HG03103 (cell line): Measurements from ENCODE around the gene CACNA2D3.
"Not testable (repeated sequence)": the region's sequence is repeated elsewhere in the genome, so short reads cannot be mapped to it uniquely, and the experiment has no call there.

Experiments used
- ATAC-seq: cut with Tn5 transposase; IDR thresholded peaks from one replicate; pipeline ENCODE4 v1.9.1; 2021; ENCODE audit warnings: low read depth; ENCODE audit not compliant: unreplicated experiment

CACNA2D3 gene

GRCh38 chr3:54433846-54434245 lies 311.5 kb downstream of the CACNA2D3 start:
- no peak for ATAC-seq

- ATAC-seq, result no peak
Measured at GRCh38 chr3:54434756-54435155, 312.4 kb downstream of the CACNA2D3 start.

GRCh38 chr3:54437271-54437670 lies 314.9 kb downstream of the CACNA2D3 start:
- ATAC-seq, result no peak

GRCh38 chr3:54443561-54444161 lies 321.3 kb downstream of the CACNA2D3 start:
- ATAC-seq, result no peak

- ATAC-seq, result no peak
Measured at GRCh38 chr3:54445630-54446029, 323.3 kb downstream of the CACNA2D3 start.

GRCh38 chr3:54447427-54447826 lies 325.1 kb downstream of the CACNA2D3 start:
- ATAC-seq, result no peak

GRCh38 chr3:54454806-54455205 lies 332.5 kb downstream of the CACNA2D3 start:
- no peak for ATAC-seq

- no peak for ATAC-seq
Measured at GRCh38 chr3:54458357-54458756, 336.0 kb downstream of the CACNA2D3 start.

- ATAC-seq, result not testable (repeated sequence)
Measured at GRCh38 chr3:54464554-54464953, 342.2 kb downstream of the CACNA2D3 start.

GRCh38 chr3:54476891-54477290 lies 354.5 kb downstream of the CACNA2D3 start:
- ATAC-seq, result no peak

- no peak for ATAC-seq
Measured at GRCh38 chr3:54481606-54482365, 359.4 kb downstream of the CACNA2D3 start.

GRCh38 chr3:54484334-54484733 lies 362.0 kb downstream of the CACNA2D3 start:
- no peak for ATAC-seq

GRCh38 chr3:54486317-54486716 lies 364.0 kb downstream of the CACNA2D3 start:
- no peak for ATAC-seq

GRCh38 chr3:54488297-54488696 lies 365.9 kb downstream of the CACNA2D3 start:
- no peak for ATAC-seq

- ATAC-seq, result no peak
Measured at GRCh38 chr3:54494209-54494608, 371.9 kb downstream of the CACNA2D3 start.

- ATAC-seq, result no peak
Measured at GRCh38 chr3:54506603-54507002, 384.3 kb downstream of the CACNA2D3 start.

GRCh38 chr3:54507876-54508460 lies 385.6 kb downstream of the CACNA2D3 start:
- ATAC-seq, result no peak

GRCh38 chr3:54510506-54510905 lies 388.2 kb downstream of the CACNA2D3 start:
- no peak for ATAC-seq

- no peak for ATAC-seq
Measured at GRCh38 chr3:54511766-54512365, 389.5 kb downstream of the CACNA2D3 start.

GRCh38 chr3:54514006-54514405 lies 391.7 kb downstream of the CACNA2D3 start:
- ATAC-seq, result no peak

- ATAC-seq, result no peak
Measured at GRCh38 chr3:54514416-54514815, 392.1 kb downstream of the CACNA2D3 start.
